SK-N-SH treated with all-trans-retinoic acid at 6 μM for 48 hours (cell line): ENCODE data around the gene MYO5B.

ENCODE experiments used
- ATAC-seq: fragments of 200-7000 bp; cut with Tn5 transposase; 3 replicates; pipeline ENCODE4 v1.9.1; 2020; ENCODE audit warnings: mild to moderate bottlenecking, moderate library complexity
- ARNTL ChIP-seq: fragments of 450-650 bp; formaldehyde crosslinking; IDR thresholded peaks from 2 replicates; pipeline ENCODE4 v1.5.0; 2020; ENCODE audit warnings: low read depth, mild to moderate bottlenecking, moderate library complexity, borderline replicate concordance
- BACH2 ChIP-seq: fragments of 250-450 bp; sonication (Bioruptor Pico); IDR thresholded peaks from 2 replicates; pipeline ENCODE4 v1.9.0; 2021; ENCODE audit warnings: mild to moderate bottlenecking, borderline replicate concordance
- CREB5 ChIP-seq: fragments of 250-450 bp; sonication (Bioruptor Pico); IDR thresholded peaks from 2 replicates; pipeline ENCODE4 v1.5.1; 2020; ENCODE audit warnings: low read depth, mild to moderate bottlenecking, moderate library complexity
- CSDC2 ChIP-seq: fragments of 250-450 bp; sonication (Bioruptor Pico); IDR thresholded peaks from 2 replicates; pipeline ENCODE4 v1.5.0; 2020; ENCODE audit warnings: mild to moderate bottlenecking, moderate library complexity
- ESRRG ChIP-seq: fragments of 250-450 bp; sonication (Bioruptor Pico); IDR thresholded peaks from 2 replicates; pipeline ENCODE4 v1.6.1; 2021; ENCODE audit warnings: mild to moderate bottlenecking
- GLIS3 ChIP-seq: fragments of 250-450 bp; sonication (Bioruptor Pico); IDR thresholded peaks from 2 replicates; pipeline ENCODE4 v1.5.0; 2020; ENCODE audit warnings: mild to moderate bottlenecking, moderate library complexity
- ISL1 ChIP-seq: fragments of 250-450 bp; sonication (Bioruptor Pico); IDR thresholded peaks from 2 replicates; pipeline ENCODE4 v2.1.2; 2022; ENCODE audit warnings: mild to moderate bottlenecking, moderate library complexity
- OSR1 ChIP-seq: fragments of 250-450 bp; sonication (Bioruptor Pico); IDR thresholded peaks from 2 replicates; pipeline ENCODE4 v1.8.0; 2022; ENCODE audit warnings: moderate library complexity, mild to moderate bottlenecking, inconsistent platforms
- PATZ1 ChIP-seq: fragments of 250-450 bp; sonication (Bioruptor Pico); IDR thresholded peaks from 2 replicates; pipeline ENCODE4 v1.8.0; 2020; ENCODE audit warnings: mild to moderate bottlenecking, moderate library complexity, borderline replicate concordance
- POU6F1 ChIP-seq: fragments of 250-450 bp; sonication (Bioruptor Pico); IDR thresholded peaks from 2 replicates; pipeline ENCODE4 v1.8.0; 2021; ENCODE audit warnings: low read depth, mild to moderate bottlenecking, moderate library complexity, borderline replicate concordance
- PPARA ChIP-seq: fragments of 250-450 bp; sonication (Bioruptor Pico); IDR thresholded peaks from 2 replicates; pipeline ENCODE4 v1.5.0; 2020; ENCODE audit warnings: mild to moderate bottlenecking, borderline replicate concordance
- RARB ChIP-seq: fragments of 250-450 bp; sonication (Bioruptor Pico); IDR thresholded peaks from 2 replicates; pipeline ENCODE4 v1.8.0; 2021; ENCODE audit warnings: mild to moderate bottlenecking, moderate library complexity
- SNAI2 ChIP-seq: fragments of 250-450 bp; sonication (Bioruptor Pico); IDR thresholded peaks from 2 replicates; pipeline ENCODE4 v1.5.0; 2020; ENCODE audit warnings: mild to moderate bottlenecking, moderate library complexity
- TOX ChIP-seq: fragments of 250-450 bp; sonication (Bioruptor Pico); IDR thresholded peaks from 2 replicates; pipeline ENCODE4 v1.8.0; 2021; ENCODE audit warnings: mild to moderate bottlenecking, moderate library complexity, borderline replicate concordance
- TSHZ2 ChIP-seq: fragments of 250-450 bp; sonication (Bioruptor Pico); IDR thresholded peaks from 2 replicates; pipeline ENCODE4 v1.5.0; 2020; ENCODE audit warnings: mild to moderate bottlenecking, moderate library complexity
- ZC3H10 ChIP-seq: fragments of 250-450 bp; sonication (Bioruptor Pico); IDR thresholded peaks from 2 replicates; pipeline ENCODE4 v1.5.1; 2021; ENCODE audit warnings: mild to moderate bottlenecking, moderate library complexity
- ZFP3 ChIP-seq: fragments of 250-450 bp; sonication (Bioruptor Pico); IDR thresholded peaks from 2 replicates; pipeline ENCODE4 v1.5.0; 2020; ENCODE audit warnings: mild to moderate bottlenecking, moderate library complexity
- ZFP30 ChIP-seq: fragments of 450-650 bp; formaldehyde crosslinking; IDR thresholded peaks from 2 replicates; pipeline ENCODE4 v1.5.0; 2022; ENCODE audit warnings: mild to moderate bottlenecking, moderate library complexity
- ZNF70 ChIP-seq: fragments of 450-650 bp; formaldehyde crosslinking; IDR thresholded peaks from 2 replicates; pipeline ENCODE4 v1.5.0; 2020; ENCODE audit warnings: mild to moderate bottlenecking, moderate library complexity
- ZNF8 ChIP-seq: fragments of 450-650 bp; formaldehyde crosslinking; IDR thresholded peaks from 2 replicates; pipeline ENCODE4 v1.5.0; 2020; ENCODE audit warnings: mild to moderate bottlenecking, moderate library complexity

Gene MYO5B

GRCh38 chr18:50107468-50107977 lies 87.4 kb downstream of the MYO5B start:
- TF ChIP-seq GLIS3 (CRISPR knock-in tag) = no peak
- no peak for TF ChIP-seq CREB5 (CRISPR knock-in tag)
- no peak for TF ChIP-seq ZFP3
- no peak for TF ChIP-seq CSDC2
- TF ChIP-seq OSR1 (CRISPR knock-in tag) = no peak
- TF ChIP-seq ARNTL (CRISPR knock-in tag) = no peak
- TF ChIP-seq PPARA (CRISPR knock-in tag) = no peak
- TF ChIP-seq ISL1 = no peak
- no peak for TF ChIP-seq ZFP30 (CRISPR knock-in tag)
- TF ChIP-seq ZNF70 = no peak
- no peak for TF ChIP-seq BACH2 (CRISPR knock-in tag)
- TF ChIP-seq ZC3H10 (CRISPR knock-in tag) = no peak
- no peak for TF ChIP-seq PATZ1
- no peak for TF ChIP-seq TOX
- no peak for TF ChIP-seq TSHZ2
- no peak for ATAC-seq

- TF ChIP-seq ZNF8 (CRISPR knock-in tag) = no peak
- no peak for TF ChIP-seq CREB5 (CRISPR knock-in tag)
- TF ChIP-seq POU6F1 = no peak
- no peak for TF ChIP-seq ESRRG (CRISPR knock-in tag)
- TF ChIP-seq SNAI2 (CRISPR knock-in tag) = no peak
- no peak for TF ChIP-seq RARB (CRISPR knock-in tag)
- no peak for TF ChIP-seq TSHZ2
- no peak for TF ChIP-seq OSR1 (CRISPR knock-in tag)
- TF ChIP-seq ZFP3 = no peak
- ATAC-seq = no peak
Observed at GRCh38 chr18:50105027-50105426, 89.9 kb downstream of the MYO5B start.

- no peak for ATAC-seq
- no peak for TF ChIP-seq ZFP30 (CRISPR knock-in tag)
- no peak for TF ChIP-seq BACH2 (CRISPR knock-in tag)
Observed at GRCh38 chr18:50104421-50104820, 90.5 kb downstream of the MYO5B start.
